ENCODE measurements around the gene NDUFS7. TPM values are rescaled to one million over a fixed set of nuclear protein-coding genes. Genes with fewer than 3 reads are reported as not detected.

NDUFS7 gene
- total and polyA plus RNA-seq, 9 of the 15 experiments (the other 6 are each of a cell fraction or from before 2014, with no cell fraction given), result 6.0 to 271 (median 60.6) TPM

GRCh38 chr19:1410789-1411188, 27.1 kb downstream of the NDUFS7 start:
- Histone ChIP-seq H3K79me2 (ENCODE audit: control insufficient read depth, insufficient read depth, low read length) (peaks cover 82% of the 10 kb centered on the region), H3K9ac (ENCODE audit: insufficient read depth in 1 of 2, low read depth in 2 of 2, low read length in 2 of 2) (peak overlapping the region; percentile 93 to 98; a peak in 3 of 4 replicates), H4K20me1 (replicated peaks; ENCODE audit: control insufficient read depth, insufficient read depth, low read length) (peaks cover 59% of the 10 kb centered on the region), H3K27ac (ENCODE audit: extremely low read depth, low read depth, low read length) (peak overlapping the region; percentile 99), H3K4me1 (replicated peaks in 1 of 2; ENCODE audit: control insufficient read depth in 2 of 2, insufficient read depth in 2 of 2, low read length in 2 of 2) (peaks cover 35 to 86% of the 10 kb centered on the region in 2 experiments), H3K27me3 (ENCODE audit: control insufficient read depth in 2 of 2, insufficient read depth in 2 of 2, low read length in 2 of 2) (no peaks in the 10 kb centered on the region), H3K9me1 (ENCODE audit: control insufficient read depth, insufficient read depth, low read length) (peaks cover 20% of the 10 kb centered on the region), H3K36me3 (ENCODE audit: control insufficient read depth, insufficient read depth, low read length) (peaks cover 64% of the 10 kb centered on the region; the same call in 2 of the 3 replicates), H3K9me3 (replicated peaks; ENCODE audit: control insufficient read depth, insufficient read depth, low read depth, low read length) (no peaks in the 10 kb centered on the region), H3K4me2 (ENCODE audit: insufficient read depth, low read length) (no peak overlapping the region), H2AFZ (ENCODE audit: low read depth, low read length) (no peak overlapping the region), H3K4me3 (peak overlapping the region; percentile 99; the same call in 1 of the 2 replicates)
- in situ Hi-C loops (cut with MboI) (no loop called here), intact Hi-C loops (cut with micrococcal nuclease) (no loop called here)
- DNase-seq (ENCODE audit: extremely low read depth in 1 of 4, low spot score in 3 of 4) (no peak), ATAC-seq (no peak), FAIRE-seq (no peak)
- TF ChIP-seq RBBP5 (IDR thresholded peaks at IDR 0.05; ENCODE audit: borderline replicate concordance, insufficient read depth, low read length, poor library complexity, severe bottlenecking) (no peak), HDAC6 (IDR thresholded peaks at IDR 0.05; ENCODE audit: low read depth, low read length) (no peak), CBFA2T2 (conservative IDR thresholded peaks at IDR 0.05) (no peak), ZNF764 (CRISPR knock-in tag; IDR thresholded peaks at IDR 0.05; ENCODE audit: low read depth) (no peak), FOXJ2 (tag; IDR thresholded peaks at IDR 0.05) (no peak)
- TF ChIP-seq, protein P1, sequence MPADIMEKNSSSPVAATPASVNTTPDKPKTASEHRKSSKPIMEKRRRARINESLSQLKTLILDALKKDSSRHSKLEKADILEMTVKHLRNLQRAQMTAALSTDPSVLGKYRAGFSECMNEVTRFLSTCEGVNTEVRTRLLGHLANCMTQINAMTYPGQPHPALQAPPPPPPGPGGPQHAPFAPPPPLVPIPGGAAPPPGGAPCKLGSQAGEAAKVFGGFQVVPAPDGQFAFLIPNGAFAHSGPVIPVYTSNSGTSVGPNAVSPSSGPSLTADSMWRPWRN (IDR thresholded peaks at IDR 0.05; ENCODE audit: low read depth), result no peak
- 78% methylated on average over 8 of the region's 9 CpGs for WGBS (ENCODE audit: insufficient coverage, low coverage, missing lambda C conversion rate)
- POLR2A ChIA-PET, result interaction anchor here (1.3 to 1.5 kb wide), 2 partner anchors 132 to 142 kb away, joined by 3 read pairs; partner anchors contain the start of gene CIRBP
- no TSS peak for BruUV-seq (replicated peaks)
- CTCF ChIA-PET (ENCODE audit: low intra/inter-chr PET ratio), result no interaction called here
